PFSK-1 (cell line): ENCODE results near the gene ARHGEF26.

ENCODE experiments used
- FOXP2 ChIP-seq: optimal IDR thresholded peaks from 2 replicates; pipeline ENCODE3; 2011; ENCODE audit warnings: borderline replicate concordance, control low read depth, inconsistent platforms; ENCODE audit not compliant: insufficient read depth; ENCODE audit errors: extremely low read length, extremely low read depth
- POLR2AphosphoS5 ChIP-seq: IDR thresholded peaks from 2 replicates; pipeline ENCODE4 v1.6.1; 2012; ENCODE audit warnings: low read depth, mild to moderate bottlenecking, control low read depth, low read length, moderate library complexity
- REST ChIP-seq, 2 experiments: IDR thresholded peaks; 2 replicates each; pipeline versions ENCODE4 v1.6.1 to v1.8.0; 2011 to 2012; ENCODE audit warnings: low read depth in 2 of 2, low read length in 2 of 2, control low read depth in 1 of 2, inconsistent platforms in 1 of 2, mild to moderate bottlenecking in 1 of 2, moderate library complexity in 1 of 2; ENCODE audit not compliant: insufficient read depth in 1 of 2
- SIN3A ChIP-seq: IDR thresholded peaks from 2 replicates; pipeline ENCODE4 v1.6.1; 2012; ENCODE audit warnings: mild to moderate bottlenecking, low read length, moderate library complexity, borderline replicate concordance; ENCODE audit not compliant: insufficient read depth
- TAF1 ChIP-seq: IDR thresholded peaks from 2 replicates; pipeline ENCODE4 v1.6.1; 2012; ENCODE audit warnings: low read length, control low read depth, borderline replicate concordance; ENCODE audit not compliant: insufficient read depth

The ARHGEF26 gene

GRCh38 chr3:154111365-154111935, 9.7 kb upstream of the ARHGEF26 start:
- TF ChIP-seq SIN3A (no peak), REST (IDR thresholded peaks at IDR 0.05; ENCODE audit: insufficient read depth in 1 of 2, low read depth in 2 of 2, low read length in 2 of 2) (no peak), TAF1 (no peak), POLR2AphosphoS5 (no peak), FOXP2 (no peak)

- TF ChIP-seq POLR2AphosphoS5 (no peak), TAF1 (no peak)
These were observed 8.9 kb upstream of the ARHGEF26 start for GRCh38 chr3:154112146-154112852.

- TF ChIP-seq TAF1 (no peak), POLR2AphosphoS5 (no peak), SIN3A (no peak), FOXP2 (no peak), REST (IDR thresholded peaks at IDR 0.05; ENCODE audit: insufficient read depth in 1 of 2, low read depth in 2 of 2, low read length in 2 of 2) (no peak)
These were observed 7.6 kb upstream of the ARHGEF26 start for GRCh38 chr3:154113609-154114008.

GRCh38 chr3:154115332-154115731, 5.9 kb upstream of the ARHGEF26 start:
- TF ChIP-seq POLR2AphosphoS5 (no peak), FOXP2 (no peak), TAF1 (no peak), SIN3A (no peak), REST (IDR thresholded peaks at IDR 0.05; ENCODE audit: insufficient read depth in 1 of 2, low read depth in 2 of 2, low read length in 2 of 2) (no peak)

GRCh38 chr3:154119951-154120350, 1.2 kb upstream of the ARHGEF26 start:
- TF ChIP-seq TAF1 (no peak), POLR2AphosphoS5 (no peak), SIN3A (no peak), FOXP2 (no peak), REST (IDR thresholded peaks at IDR 0.05; ENCODE audit: insufficient read depth in 1 of 2, low read depth in 2 of 2, low read length in 2 of 2) (no peak)
